Panc1 (cell line): ENCODE results near the gene ELOVL1. TPM values are rescaled to one million over a fixed set of nuclear protein-coding genes. Genes with fewer than 3 reads are reported as not detected.

Source experiments
- ATAC-seq: fragments of 200-7000 bp; cut with Tn5 transposase; 2 replicates; pipeline ENCODE4 v1.9.1; 2020; ENCODE audit warnings: mild to moderate bottlenecking, moderate library complexity
- BruUV-seq: library from RNA; stranded (reverse); fragments of 400-500 nt; replicated peaks from 2 replicates; lab custom pipeline; 2021; lab: Mats Ljungman, UMichigan
- CTCF ChIA-PET: fragments of 300-600 bp; sonication (Branson Sonifier 250); formaldehyde crosslinking; loops from one replicate; lab custom pipeline; 2022; ENCODE audit warnings: antibody characterized with exemption; lab: Charles Lee
- POLR2A ChIA-PET: fragments of 300-600 bp; sonication (Branson Sonifier 250); formaldehyde crosslinking; loops from one replicate; lab custom pipeline; 2022; ENCODE audit warnings: antibody characterized with exemption; lab: Charles Lee
- DNase-seq: peaks from one replicate; pipeline ENCODE4 v3.0.0-alpha.2; 2010; ENCODE audit warnings: low read depth, low spot score
- H3K27ac ChIP-seq: 2 replicates; pipeline ENCODE4 v1.5.1; 2011; ENCODE audit warnings: mild to moderate bottlenecking, low read length, inconsistent platforms
- H3K27me3 ChIP-seq: fragments of 200-500 bp; sonication (Bioruptor generic); 2 replicates; pipeline ENCODE4 v1.6.0; 2014; ENCODE audit warnings: low read length, inconsistent platforms; ENCODE audit not compliant: control insufficient read depth, insufficient read depth
- H3K36me3 ChIP-seq: fragments of 200-500 bp; sonication (Bioruptor generic); 2 replicates; pipeline ENCODE4 v1.5.1; 2014; ENCODE audit warnings: inconsistent platforms, mild to moderate bottlenecking, low read length, moderate library complexity; ENCODE audit not compliant: control insufficient read depth, insufficient read depth
- H3K4me1 ChIP-seq: 2 replicates; pipeline ENCODE4 v1.5.1; 2011; ENCODE audit warnings: inconsistent platforms, mild to moderate bottlenecking, low read length, moderate library complexity; ENCODE audit not compliant: control insufficient read depth, insufficient read depth
- H3K4me3 ChIP-seq, 2 experiments: 2 replicates each; pipeline ENCODE4 v1.5.1; 2011 to 2012; ENCODE audit warnings: low read depth in 2 of 2, low read length in 2 of 2, mild to moderate bottlenecking in 2 of 2, inconsistent platforms in 1 of 2, moderate library complexity in 1 of 2
- H3K9me3 ChIP-seq: fragments of 200-500 bp; sonication (Bioruptor generic); 2 replicates; pipeline ENCODE4 v1.5.1; 2014; ENCODE audit warnings: low read depth, mild to moderate bottlenecking, inconsistent platforms, low read length, moderate library complexity; ENCODE audit not compliant: control insufficient read depth, insufficient read depth
- CTCF ChIP-seq: fragments of 450-650 bp; IDR thresholded peaks from 2 replicates; pipeline ENCODE4 v1.5.1; 2017; ENCODE audit warnings: mild to moderate bottlenecking
- POLR2AphosphoS5 ChIP-seq: IDR thresholded peaks from 2 replicates; pipeline ENCODE4 v1.6.1; 2012; ENCODE audit warnings: mild to moderate bottlenecking, low read depth, low read length, moderate library complexity
- REST ChIP-seq, 2 experiments: IDR thresholded peaks; 2 replicates each; pipeline ENCODE4 v1.6.1; 2011 to 2012; ENCODE audit warnings: low read depth in 2 of 2, control low read depth in 1 of 2, low read length in 1 of 2, mild to moderate bottlenecking in 1 of 2, moderate library complexity in 1 of 2; ENCODE audit not compliant: insufficient read depth in 1 of 2
- SIN3A ChIP-seq: IDR thresholded peaks from 2 replicates; pipeline ENCODE4 v1.6.1; 2012; ENCODE audit warnings: low read depth, mild to moderate bottlenecking, low read length, moderate library complexity, borderline replicate concordance; ENCODE audit not compliant: insufficient read depth
- TCF7L2 ChIP-seq: IDR thresholded peaks from 2 replicates; pipeline ENCODE4 v1.6.1; 2011; ENCODE audit warnings: mild to moderate bottlenecking, low read depth, low read length, inconsistent platforms
- in situ Hi-C: cut with HindIII; loops from 2 replicates; pipeline ENCODE4 v1.10.0; 2016; ENCODE audit warnings: low sequenced_read_pairs, low pct_unique_long_range_greater_than_20kb
- intact Hi-C: fragments of 100-400 bp; cut with micrococcal nuclease; formaldehyde crosslinking; loops from one replicate; pipeline ENCODE4 v1.10.0; 2022; ENCODE audit not compliant: unreplicated experiment
- total RNA-seq: library from RNA; stranded (reverse); gene quantifications from one replicate; pipeline ENCODE4 v1.2.1, GENCODE V29; 2021; ENCODE audit not compliant: unreplicated experiment

ELOVL1 gene
- total RNA-seq, 1 experiment from 2014 or later = 105 TPM

GRCh38 chr1:43366179-43366578 lies 1.6 kb downstream of the ELOVL1 start:
- BruUV-seq = no TSS peak
- Histone ChIP-seq H3K4me3 (peak overlapping the region; percentile 87 to 89), H3K27ac (peak overlapping the region; percentile 96; the same call in 1 of the 2 replicates), H3K27me3 (no peaks in the 10 kb centered on the region), H3K9me3 (no peaks in the 10 kb centered on the region), H3K36me3 (peaks cover 8% of the 10 kb centered on the region), H3K4me1 (peaks cover 30% of the 10 kb centered on the region)
- POLR2A ChIA-PET = no interaction called here
- intact Hi-C loops = no loop called here
- TF ChIP-seq TCF7L2 (no peak), CTCF (no peak), SIN3A (no peak), POLR2AphosphoS5 (no peak), REST (IDR thresholded peaks at IDR 0.05; ENCODE audit: insufficient read depth in 1 of 2, low read depth in 2 of 2, low read length in 1 of 2) (no peak)
- CTCF ChIA-PET = interaction anchor here (0.6 kb wide), 1 partner anchor 8 kb away, joined by 4 read pairs; no protein-coding TSS in a partner anchor
- ATAC-seq (no peak), DNase-seq (no peak)
- in situ Hi-C loops = no loop called here

GRCh38 chr1:43365678-43366077 lies 2.1 kb downstream of the ELOVL1 start:
- Histone ChIP-seq H3K4me3 (0 out of 4 replicates have a peak overlapping the region, but pooled peaks of 1 of the 2 experiments have one; percentile 87), H3K27me3 (no peaks in the 10 kb centered on the region), H3K36me3 (peaks cover 8% of the 10 kb centered on the region), H3K4me1 (peaks cover 35% of the 10 kb centered on the region), H3K27ac (no peak overlapping the region), H3K9me3 (no peaks in the 10 kb centered on the region)
- in situ Hi-C loops (no loop called here), intact Hi-C loops (no loop called here)
- DNase-seq (no peak), ATAC-seq (no peak)
- BruUV-seq = no TSS peak
- ChIA-PET POLR2A (no interaction called here), CTCF (no interaction called here)
- TF ChIP-seq CTCF = no peak
- no peak for TF ChIP-seq TCF7L2
- TF ChIP-seq POLR2AphosphoS5 = no peak
- no peak for TF ChIP-seq SIN3A
- TF ChIP-seq REST (IDR thresholded peaks at IDR 0.05; ENCODE audit: insufficient read depth in 1 of 2, low read depth in 2 of 2, low read length in 1 of 2) = no peak
